ENCODE data around the gene VKORC1. TPM values are rescaled to one million over a fixed set of nuclear protein-coding genes. Genes with fewer than 3 reads are reported as not detected.

VKORC1 gene
- polyA plus RNA-seq, 2 of the 4 experiments (the other 2 are of a cell fraction): 94.2 to 101 TPM

DNA sequence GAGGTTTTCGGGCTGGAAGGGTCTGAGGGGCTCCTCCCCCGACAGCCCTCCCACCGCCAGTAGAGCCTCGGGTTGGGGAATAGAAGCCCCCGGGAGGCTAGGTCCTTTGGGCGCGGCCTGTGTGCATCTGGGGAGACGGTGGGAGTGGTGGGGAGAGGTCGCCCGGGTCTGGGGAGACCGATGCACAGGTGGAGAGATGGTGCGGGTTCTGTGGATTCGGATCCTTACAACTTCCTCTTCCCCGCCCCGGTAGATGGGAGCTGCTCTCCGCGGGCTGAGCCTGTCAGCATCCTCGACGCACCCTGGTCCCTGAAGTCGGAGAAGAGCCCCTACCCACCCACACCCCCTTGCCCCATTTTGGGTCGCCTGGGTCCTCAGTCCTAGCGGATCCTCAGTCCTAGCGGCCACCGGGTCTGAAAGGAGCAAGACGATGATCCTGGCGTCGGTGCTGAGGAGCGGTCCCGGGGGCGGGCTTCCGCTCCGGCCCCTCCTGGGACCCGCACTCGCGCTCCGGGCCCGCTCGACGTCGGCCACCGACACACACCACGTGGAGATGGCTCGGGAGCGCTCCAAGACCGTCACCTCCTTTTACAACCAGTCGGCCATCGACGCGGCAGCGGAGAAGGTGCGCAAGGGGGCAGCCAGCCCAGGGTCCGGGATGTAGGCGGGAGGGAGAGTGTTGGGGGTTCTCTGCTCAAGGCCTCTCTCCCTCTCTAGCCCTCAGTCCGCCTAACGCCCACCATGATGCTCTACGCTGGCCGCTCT lies 14.4 kb upstream of the VKORC1 start:
- no peak for TF ChIP-seq HOXB5 (CRISPR knock-in tag; IDR thresholded peaks at IDR 0.05)
- no peak for TF ChIP-seq USF2 (IDR thresholded peaks at IDR 0.05)
- TF ChIP-seq, protein P1, sequence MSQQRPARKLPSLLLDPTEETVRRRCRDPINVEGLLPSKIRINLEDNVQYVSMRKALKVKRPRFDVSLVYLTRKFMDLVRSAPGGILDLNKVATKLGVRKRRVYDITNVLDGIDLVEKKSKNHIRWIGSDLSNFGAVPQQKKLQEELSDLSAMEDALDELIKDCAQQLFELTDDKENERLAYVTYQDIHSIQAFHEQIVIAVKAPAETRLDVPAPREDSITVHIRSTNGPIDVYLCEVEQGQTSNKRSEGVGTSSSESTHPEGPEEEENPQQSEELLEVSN (IDR thresholded peaks at IDR 0.05; ENCODE audit: borderline replicate concordance, low read depth): no peak
- TF ChIP-seq TP53 (CRISPR knock-in tag; IDR thresholded peaks at IDR 0.05): no peak
- no peak for TF ChIP-seq FOXS1 (CRISPR knock-in tag; IDR thresholded peaks at IDR 0.05)
- TF ChIP-seq SMC3 (IDR thresholded peaks at IDR 0.05): no peak
- no peak for TF ChIP-seq HEYL (CRISPR knock-in tag; IDR thresholded peaks at IDR 0.05)
- TF ChIP-seq CEBPB (IDR thresholded peaks at IDR 0.05): no peak
- no peak for TF ChIP-seq TFCP2L1 (CRISPR knock-in tag; IDR thresholded peaks at IDR 0.05)
- no peak for TF ChIP-seq EHMT2 (IDR thresholded peaks at IDR 0.05; ENCODE audit: low read depth)
- TF ChIP-seq CHD4 (IDR thresholded peaks at IDR 0.05; ENCODE audit: borderline replicate concordance): no peak
- TF ChIP-seq CBX8 (IDR thresholded peaks at IDR 0.05): no peak
- TF ChIP-seq POLR2A (IDR thresholded peaks at IDR 0.05; ENCODE audit: low read length): no peak
- TF ChIP-seq HOXA7 (CRISPR knock-in tag; IDR thresholded peaks at IDR 0.05): no peak
- no peak for TF ChIP-seq SREBF2 (IDR thresholded peaks at IDR 0.05)
- TF ChIP-seq NFE2L2 (conservative IDR thresholded peaks at IDR 0.05; ENCODE audit: low read length): no peak
- no peak for TF ChIP-seq BHLHE40 (IDR thresholded peaks at IDR 0.05; ENCODE audit: low read depth, low read length)
- no peak for TF ChIP-seq ZNF302 (CRISPR knock-in tag; IDR thresholded peaks at IDR 0.05)
- no peak for TF ChIP-seq PBX3 (IDR thresholded peaks at IDR 0.05)
- no peak for TF ChIP-seq NPAS2 (CRISPR knock-in tag; IDR thresholded peaks at IDR 0.05; ENCODE audit: borderline replicate concordance)
- peak in 1 of 2 experiments; percentile 5; a peak in 3 of 6 replicates for ATAC-seq

DNA sequence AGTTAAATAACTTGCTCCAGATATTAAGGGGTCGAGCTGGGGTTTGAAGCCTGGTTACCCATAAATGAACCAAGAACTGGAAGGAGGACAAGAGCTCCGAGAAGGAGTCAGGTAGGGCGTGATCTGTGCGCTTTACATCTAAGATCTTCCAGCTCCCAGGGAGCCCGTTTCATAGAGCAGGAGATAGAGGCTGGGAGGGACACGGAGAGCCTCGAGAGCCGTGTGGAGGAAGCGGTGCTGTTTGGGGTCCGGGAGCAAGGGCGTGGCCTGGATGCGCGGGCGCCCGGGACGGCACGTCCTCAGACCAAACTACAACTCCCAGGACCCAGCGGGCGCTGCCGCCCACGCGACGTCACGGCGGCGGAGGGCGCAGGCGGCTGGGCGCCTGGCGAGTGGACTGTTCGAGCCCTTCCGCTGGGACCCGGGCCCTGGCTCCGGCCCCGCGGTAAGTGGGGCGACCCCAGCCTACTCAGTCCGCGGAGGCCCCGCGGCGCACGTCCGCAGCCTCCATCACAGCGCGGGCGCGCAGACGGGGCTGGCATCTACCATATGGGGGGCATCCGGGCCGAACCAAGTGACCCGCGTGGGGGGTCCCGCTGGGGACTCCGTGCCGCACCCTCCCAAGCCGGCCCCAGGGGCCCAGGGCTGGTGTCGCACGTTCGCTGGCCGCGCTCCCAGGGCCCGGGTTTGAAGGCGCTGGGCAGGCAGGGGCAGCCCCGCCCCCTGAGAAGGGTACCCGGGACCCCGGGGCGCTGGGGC lies 13.6 kb upstream of the VKORC1 start, which contains the start of gene BCKDK:
Gene BCKDK, plus strand, starts transcription at position 352 of the 759 bp plus-strand sequence. CDS start 838 bp downstream, outside the sequence.
- ChIA-PET POLR2A (interaction anchor here (1.0 to 1.3 kb wide), 2 partner anchors 9 kb away, joined by 4 read pairs; partner anchors contain the start of gene KAT8), CTCF (interaction anchor here (1.6 to 20.3 kb wide), 3 partner anchors 34 to 123 kb away, joined by 3 to 166 read pairs (median 12); partner anchors contain the start of genes HSD3B7, ZNF646 and ZNF668)
- WGBS (ENCODE audit: missing lambda C conversion rate): 12% methylated on average over 20 of the region's 68 CpGs
- no peak for TF ChIP-seq CHD2 (IDR thresholded peaks at IDR 0.05; ENCODE audit: low read length, partially characterized antibody)
- 0 out of 3 replicates have a peak, but pooled peaks have one; percentile 43 for TF ChIP-seq BCL3 (IDR thresholded peaks at IDR 0.05)
- no peak for TF ChIP-seq HES2 (IDR thresholded peaks at IDR 0.05)
- TF ChIP-seq PHF8 (IDR thresholded peaks at IDR 0.05; ENCODE audit: borderline replicate concordance, low read depth): peak; percentile 46; the same call in 1 of the 2 replicates
- TF ChIP-seq NFE2L2 (conservative IDR thresholded peaks at IDR 0.05; ENCODE audit: low read length): no peak
- TF ChIP-seq JUN (IDR thresholded peaks at IDR 0.05): peak; percentile 37 to 57; a peak in 3 of 5 replicates
- TF ChIP-seq NPAS2 (CRISPR knock-in tag; IDR thresholded peaks at IDR 0.05; ENCODE audit: borderline replicate concordance): no peak
- no peak for TF ChIP-seq SREBF2 (IDR thresholded peaks at IDR 0.05)
- no peak for TF ChIP-seq CBX8 (IDR thresholded peaks at IDR 0.05)
- no peak for TF ChIP-seq EHMT2 (IDR thresholded peaks at IDR 0.05; ENCODE audit: low read depth)
- TF ChIP-seq KDM5A (IDR thresholded peaks at IDR 0.05): no peak
- TF ChIP-seq ZC3H11A (IDR thresholded peaks at IDR 0.05): no peak
- TF ChIP-seq PBX3 (IDR thresholded peaks at IDR 0.05): no peak
- no peak for TF ChIP-seq HOXB13 (CRISPR knock-in tag; IDR thresholded peaks at IDR 0.05; ENCODE audit: low read depth)
- no peak for TF ChIP-seq SMC3 (IDR thresholded peaks at IDR 0.05)
- no peak for TF ChIP-seq POLR2AphosphoS2 (conservative IDR thresholded peaks at IDR 0.05; ENCODE audit: low read length)
- TF ChIP-seq, protein P1 (IDR thresholded peaks at IDR 0.05; ENCODE audit: borderline replicate concordance, low read depth): peak; percentile 56; the same call in 1 of the 2 replicates

More for the DNA sequence above, 14.4 kb upstream of the VKORC1 start:
- ChIA-PET POLR2A (interaction anchor here (1.0 kb wide), 1 partner anchor 8 kb away, joined by 4 read pairs; the partner anchor contains the start of gene KAT8), CTCF (interaction anchor here (3.1 to 20.3 kb wide), 2 partner anchors 33 to 124 kb away, joined by 12 to 166 read pairs; partner anchors contain the start of gene HSD3B7)
- WGBS (ENCODE audit: missing lambda C conversion rate): 73% methylated on average over 53 of the region's 57 CpGs
- H3K9me3 ChIP-seq: no peaks in the 10 kb centered on the region
- peak overlapping the region; percentile 84 for H3K4me2 ChIP-seq
- peak overlapping the region; percentile 97 to 99 for H3K27ac ChIP-seq
- FAIRE-seq (no peak), DNase-seq (ENCODE audit: low read depth in 1 of 2, low spot score in 1 of 2) (no peak)
- H3K4me3 ChIP-seq: peak overlapping the region; percentile 97
- H3K4me1 ChIP-seq: peaks cover 18% of the 10 kb centered on the region

More for the DNA sequence above, 13.6 kb upstream of the VKORC1 start, which contains the start of gene BCKDK:
- no peaks in the 10 kb centered on the region for H3K9me3 ChIP-seq
- peak within 1 kb of the TSS; percentile 84 for H3K4me2 ChIP-seq
- H3K27ac ChIP-seq: peak within 1 kb of the TSS; percentile 97 to 99
- ATAC-seq: peak; percentile 92 to 95
- DNase-seq (ENCODE audit: low read depth in 1 of 2, low spot score in 1 of 2): peak; percentile 69 to 75
- no peak for FAIRE-seq
- peaks cover 15% of the 10 kb centered on the region for H3K4me1 ChIP-seq
- peak within 1 kb of the TSS; percentile 97 for H3K4me3 ChIP-seq
